ENCODE results near the gene ARFIP2. TPM values are rescaled to one million over a fixed set of nuclear protein-coding genes. Genes with fewer than 3 reads are reported as not detected.

Gene ARFIP2
- total and polyA plus RNA-seq, 2 of the 8 experiments (the other 6 are each of a cell fraction or from before 2014, with no cell fraction given), result 48.3 to 48.7 TPM

- H2BK20ac ChIP-seq (ENCODE audit: low read length), result no peak overlapping the region
- no peaks in the 10 kb centered on the region for H3K36me3 ChIP-seq (ENCODE audit: control insufficient read depth in 2 of 4, insufficient read depth in 4 of 4, low read length in 3 of 4)
- WGBS, 2 experiments (ENCODE audit: extremely low coverage in 1 of 2, insufficient coverage in 1 of 2, insufficient read length in 1 of 2, insufficient replicate concordance in 2 of 2, low coverage in 1 of 2, low lambda C conversion rate in 2 of 2, missing lambda C conversion rate in 1 of 2), result 83% methylated on average over 5 of the region's 5 CpGs; no CpG with 5 or more reads in 1 of the 2 experiments
- H4K8ac ChIP-seq (ENCODE audit: extremely low read depth, insufficient read depth, low read length), result no peak overlapping the region
- H2BK5ac ChIP-seq (ENCODE audit: low read depth, low read length), result no peak overlapping the region
- no peak overlapping the region for H2BK15ac ChIP-seq (ENCODE audit: low read length)
- 0 out of 7 replicates have a peak, but pooled peaks cover 0 to 2% (median 0%) of the 10 kb centered on the region in 4 experiments for H3K27me3 ChIP-seq (replicated peaks in 1 of 4; ENCODE audit: control insufficient read depth in 3 of 4, extremely low read depth in 1 of 4, insufficient read depth in 3 of 4, low read length in 3 of 4)
- no peak overlapping the region for H3K27ac ChIP-seq (ENCODE audit: low read depth, low read length)
- H3K9ac ChIP-seq (replicated peaks in 1 of 4; ENCODE audit: extremely low read depth in 1 of 4, low read depth in 3 of 4, low read length in 3 of 4), result no peak overlapping the region
- H3K4me3 ChIP-seq (ENCODE audit: extremely low read depth in 1 of 4, insufficient read depth in 2 of 4, low read depth in 3 of 4, low read length in 4 of 4), result no peak overlapping the region
- no peak overlapping the region for H3K14ac ChIP-seq (ENCODE audit: insufficient read length)
- no peak overlapping the region for H3K4me2 ChIP-seq (ENCODE audit: insufficient read depth in 1 of 2, low read depth in 2 of 2, low read length in 2 of 2)
- ChIA-PET POLR2A (ENCODE audit: partially characterized antibody) (interaction anchor here (1.2 kb wide), 1 partner anchor 18 kb away, joined by 4 read pairs; no protein-coding TSS in a partner anchor), CTCF (ENCODE audit: partially characterized antibody) (interaction anchor here (0.6 to 22.7 kb wide), 8 partner anchors 10 to 72 kb away, joined by 3 to 585 read pairs (median 6); partner anchors contain the start of gene SMPD1)
- no peak overlapping the region for H2BK120ac ChIP-seq (replicated peaks; ENCODE audit: low read depth, low read length)
- no peaks in the 10 kb centered on the region for H3K79me1 ChIP-seq (ENCODE audit: low read depth, low read length)
- no peaks in the 10 kb centered on the region for H4K20me1 ChIP-seq (replicated peaks in 1 of 2; ENCODE audit: control insufficient read depth in 1 of 2, insufficient read depth in 2 of 2, low read length in 2 of 2)
- H3K56ac ChIP-seq (replicated peaks; ENCODE audit: insufficient read length, low read depth, low read length), result no peak overlapping the region
- no peak overlapping the region for H2AFZ ChIP-seq (ENCODE audit: low read length)
- no peak overlapping the region for H3K18ac ChIP-seq (ENCODE audit: extremely low read depth, low read length)
- no peak for TF ChIP-seq RNF2 (IDR thresholded peaks at IDR 0.05; ENCODE audit: borderline replicate concordance, low read depth, low read length, missing control alignments, poor library complexity, severe bottlenecking)
- no peak for TF ChIP-seq SIN3A (conservative IDR thresholded peaks at IDR 0.05 in 1 of 2, IDR thresholded peaks at IDR 0.05 in 1 of 2; ENCODE audit: low read depth in 1 of 2, low read length in 2 of 2)
- TF ChIP-seq CHD1 (IDR thresholded peaks at IDR 0.05; ENCODE audit: low read depth, low read length), result no peak
- TF ChIP-seq POLR2A (IDR thresholded peaks at IDR 0.05; ENCODE audit: control extremely low read depth in 1 of 2, low read depth in 2 of 2, low read length in 2 of 2), result no peak
- TF ChIP-seq JUN (IDR thresholded peaks at IDR 0.05; ENCODE audit: low read depth, low read length), result no peak
- TF ChIP-seq TBP (IDR thresholded peaks at IDR 0.05; ENCODE audit: low read depth, low read length), result no peak
- no peak for TF ChIP-seq SRF (IDR thresholded peaks at IDR 0.05; ENCODE audit: low read depth, low read length)
- no peak for TF ChIP-seq KDM5A (IDR thresholded peaks at IDR 0.05; ENCODE audit: low read length)
- no peak for TF ChIP-seq CTCF (IDR thresholded peaks at IDR 0.05; ENCODE audit: control extremely low read depth in 1 of 3, insufficient read depth in 1 of 3, low read depth in 1 of 3, low read length in 3 of 3)
- H2BK12ac ChIP-seq (ENCODE audit: low read depth, low read length), result no peak overlapping the region
- H4K5ac ChIP-seq (ENCODE audit: insufficient read length, low read depth, low read length), result no peak overlapping the region
- H3K4me1 ChIP-seq (replicated peaks in 1 of 4; ENCODE audit: control insufficient read depth in 3 of 4, insufficient read depth in 4 of 4, low read length in 3 of 4), result no peaks in the 10 kb centered on the region
- H4K91ac ChIP-seq (replicated peaks; ENCODE audit: insufficient read length, low read length), result no peak overlapping the region
- no peaks in the 10 kb centered on the region for H3K9me3 ChIP-seq (ENCODE audit: insufficient read depth in 2 of 2, low read depth in 1 of 2, low read length in 1 of 2)
- no peak overlapping the region for H3K23ac ChIP-seq (ENCODE audit: insufficient read length)
- FAIRE-seq, result no peak
- H3K23me2 ChIP-seq (ENCODE audit: low read depth, low read length), result no peaks in the 10 kb centered on the region
- H3K79me2 ChIP-seq (ENCODE audit: control insufficient read depth in 1 of 2, insufficient read depth in 2 of 2, low read length in 2 of 2), result no peaks in the 10 kb centered on the region
- no peak for DNase-seq (ENCODE audit: low read depth in 1 of 2, low spot score in 2 of 2)
- no peak overlapping the region for H2AK5ac ChIP-seq (ENCODE audit: low read depth, low read length)
- no peak overlapping the region for H3K4ac ChIP-seq (replicated peaks; ENCODE audit: insufficient read length, low read depth, low read length)
Measured at GRCh38 chr11:6433998-6434660, 47.0 kb downstream of the ARFIP2 start.
